HepG2 (cell line): ENCODE data around the gene KRTAP5-10. TPM values are rescaled to one million over a fixed set of nuclear protein-coding genes. Genes with fewer than 3 reads are reported as not detected.

Source experiments
- ATAC-seq: fragments of 200-7000 bp; cut with Tn5 transposase; 3 replicates; pipeline ENCODE4 v1.9.1; 2020; ENCODE audit warnings: mild to moderate bottlenecking, moderate library complexity
- BruUV-seq: library from RNA; stranded (reverse); fragments of 400-500 nt; replicated peaks from 2 replicates; lab custom pipeline; 2021; lab: Mats Ljungman, UMichigan
- CTCF ChIA-PET: fragments of 300-600 bp; formaldehyde crosslinking; extraction: SDS; loops from one replicate; lab custom pipeline; 2021; ENCODE audit warnings: low total read pairs, inconsistent platforms, low intra/inter-chr PET ratio; lab: Yijun Ruan, JAX
- POLR2A ChIA-PET: fragments of 350-600 bp; sonication (Branson Sonifier 250); formaldehyde crosslinking; loops from one replicate; lab custom pipeline; 2020; ENCODE audit warnings: antibody characterized with exemption, inconsistent platforms; lab: Yijun Ruan, JAX
- DNase-seq: peaks from one replicate; pipeline ENCODE4 v3.0.0-alpha.2; 2015; ENCODE audit warnings: low spot score
- FAIRE-seq: peaks from 3 replicates; lab custom pipeline; 2011; peaks lifted over from hg19 to GRCh38; lab: Jason Lieb, UNC
- H2AFZ ChIP-seq: one replicate; pipeline ENCODE4 v1.6.1; 2011; ENCODE audit warnings: low read length, inconsistent platforms
- H3K27ac ChIP-seq: fragments of 300-600 bp; 3 replicates; pipeline ENCODE4 v1.8.0; 2011; ENCODE audit warnings: mixed run types, mild to moderate bottlenecking, mixed read lengths, low read length, inconsistent platforms; ENCODE audit not compliant: insufficient read depth; ENCODE audit errors: extremely low read length
- H3K27me3 ChIP-seq, 2 experiments: fragments of 200-600 bp in 1 of 2; 2 replicates in 1 of 2; 3 replicates in 1 of 2; pipeline versions ENCODE4 v1.6.0 to v1.8.0; 2011; ENCODE audit warnings: low read length in 2 of 2, mild to moderate bottlenecking in 2 of 2, moderate library complexity in 2 of 2, inconsistent platforms in 1 of 2; ENCODE audit not compliant: insufficient read depth in 2 of 2, control insufficient read depth in 1 of 2
- H3K36me3 ChIP-seq, 2 experiments: fragments of 200-600 bp in 1 of 2; replicated peaks in 1 of 2; 2 replicates in 1 of 2; 3 replicates in 1 of 2; pipeline versions ENCODE4 v1.5.1 to v1.8.0; 2011; ENCODE audit warnings: low read length in 2 of 2, inconsistent platforms in 1 of 2; ENCODE audit not compliant: insufficient read depth in 2 of 2, control insufficient read depth in 1 of 2
- H3K4me1 ChIP-seq: 2 replicates; pipeline ENCODE4 v1.5.1; 2012; ENCODE audit warnings: low read length, inconsistent platforms; ENCODE audit not compliant: insufficient read depth
- H3K4me2 ChIP-seq: 2 replicates; pipeline ENCODE4 v1.6.0; 2011; ENCODE audit warnings: low read depth, low read length, inconsistent platforms
- H3K4me3 ChIP-seq, 3 experiments: fragments of 200-600 bp in 1 of 3; sonication (generic), shearing (Covaris generic) in 1 of 3; replicated peaks in 1 of 3; 2 replicates each; pipeline ENCODE4 v1.5.1; 2011 to 2016; ENCODE audit warnings: low read length in 3 of 3, inconsistent platforms in 2 of 3, low read depth in 2 of 3, mild to moderate bottlenecking in 2 of 3, control low read depth in 1 of 3, mixed read lengths in 1 of 3; ENCODE audit not compliant: insufficient read depth in 1 of 3
- H3K79me2 ChIP-seq: one replicate; pipeline ENCODE4 v1.6.1; 2011; ENCODE audit warnings: low read length, inconsistent platforms; ENCODE audit not compliant: insufficient read depth
- H3K9ac ChIP-seq: 2 replicates; pipeline ENCODE4 v1.6.0; 2011; ENCODE audit warnings: mild to moderate bottlenecking, low read depth, low read length, inconsistent platforms; ENCODE audit not compliant: insufficient read depth
- H3K9me3 ChIP-seq: 2 replicates; pipeline ENCODE4 v1.5.1; 2012; ENCODE audit warnings: mild to moderate bottlenecking, low read length
- H4K20me1 ChIP-seq: 2 replicates; pipeline ENCODE4 v1.6.0; 2011; ENCODE audit warnings: inconsistent platforms, mild to moderate bottlenecking, low read length, moderate library complexity; ENCODE audit not compliant: insufficient read depth
- ATRX ChIP-seq: sonication (generic); formaldehyde crosslinking; IDR thresholded peaks from 2 replicates; pipeline ENCODE4 v1.4.0; 2020; ENCODE audit warnings: missing genetic modification reagents, borderline replicate concordance
- CSRNP2 ChIP-seq: sonication (generic); formaldehyde crosslinking; conservative IDR thresholded peaks from 2 replicates; pipeline ENCODE4 v1.8.0; 2022; ENCODE audit warnings: low read depth, missing genetic modification reagents
- ETS1 ChIP-seq: sonication (generic); formaldehyde crosslinking; IDR thresholded peaks from 2 replicates; pipeline ENCODE4 v1.4.0; 2020; ENCODE audit warnings: missing genetic modification reagents
- GRHL1 ChIP-seq: sonication (generic); formaldehyde crosslinking; conservative IDR thresholded peaks from 2 replicates; pipeline ENCODE4 v1.8.0; 2022; ENCODE audit warnings: missing genetic modification reagents
- KMT2A ChIP-seq: sonication (generic); formaldehyde crosslinking; IDR thresholded peaks from 2 replicates; pipeline ENCODE4 v1.4.0; 2020; ENCODE audit warnings: missing genetic modification reagents
- PCBP2 ChIP-seq: fragments of 200-400 bp; formaldehyde crosslinking; optimal IDR thresholded peaks from 2 replicates; pipeline ENCODE3; 2018; ENCODE audit warnings: low read length, low read depth; ENCODE audit not compliant: poor library complexity, severe bottlenecking
- POGZ ChIP-seq: sonication (generic); formaldehyde crosslinking; IDR thresholded peaks from 2 replicates; pipeline ENCODE4 v1.4.0; 2020; ENCODE audit warnings: mild to moderate bottlenecking, missing genetic modification reagents
- POLR2A ChIP-seq, 2 experiments: IDR thresholded peaks; 2 replicates each; pipeline ENCODE4 v1.6.1; 2011; ENCODE audit warnings: low read depth in 2 of 2, low read length in 2 of 2, mild to moderate bottlenecking in 1 of 2, moderate library complexity in 1 of 2; ENCODE audit not compliant: insufficient read depth in 1 of 2
- POLR2G ChIP-seq: fragments of 200-400 bp; formaldehyde crosslinking; IDR thresholded peaks from 2 replicates; pipeline ENCODE4 v1.6.1; 2018; ENCODE audit warnings: mild to moderate bottlenecking, low read depth, low read length, moderate library complexity
- PPARG ChIP-seq: conservative IDR thresholded peaks from 2 replicates; pipeline ENCODE4 v1.6.1; 2016; ENCODE audit warnings: missing biosample characterization, missing genetic modification reagents
- RXRB ChIP-seq: IDR thresholded peaks from 2 replicates; pipeline ENCODE4 v1.6.1; 2016; ENCODE audit warnings: borderline replicate concordance, missing genetic modification reagents, missing compliant biosample characterization
- SKIL ChIP-seq: sonication (generic); formaldehyde crosslinking; IDR thresholded peaks from 2 replicates; pipeline ENCODE4 v1.8.0; 2022; ENCODE audit warnings: missing genetic modification reagents, mild to moderate bottlenecking, moderate library complexity, borderline replicate concordance
- TAF15 ChIP-seq: fragments of 200-400 bp; formaldehyde crosslinking; IDR thresholded peaks from one replicate; pipeline ENCODE4 v1.6.1; 2018; ENCODE audit warnings: mild to moderate bottlenecking, low read depth, low read length; ENCODE audit not compliant: poor library complexity, severe bottlenecking
- WIZ ChIP-seq: sonication (generic); formaldehyde crosslinking; IDR thresholded peaks from 2 replicates; pipeline ENCODE4 v1.5.1; 2020; ENCODE audit warnings: mild to moderate bottlenecking, missing genetic modification reagents
- ZBTB38 ChIP-seq: sonication (generic); formaldehyde crosslinking; IDR thresholded peaks from 2 replicates; pipeline ENCODE4 v1.5.1; 2020; ENCODE audit warnings: mild to moderate bottlenecking, missing genetic modification reagents
- ZNF629 ChIP-seq: sonication (generic); formaldehyde crosslinking; conservative IDR thresholded peaks from 2 replicates; pipeline ENCODE4 v1.5.0; 2020; ENCODE audit warnings: missing genetic modification reagents
- ZNF839 ChIP-seq: sonication (generic); formaldehyde crosslinking; IDR thresholded peaks from 2 replicates; pipeline ENCODE4 v1.4.0; 2020; ENCODE audit warnings: missing genetic modification reagents, mild to moderate bottlenecking, borderline replicate concordance
- ZZZ3 ChIP-seq: sonication (generic); formaldehyde crosslinking; IDR thresholded peaks from 2 replicates; pipeline ENCODE4 v1.4.0; 2020; ENCODE audit warnings: missing genetic modification reagents, mild to moderate bottlenecking, borderline replicate concordance
- whole genome bisulfite sequencing: methylation state at CpG from one replicate; pipeline ENCODE4 v1.1.6; 2017; ENCODE audit warnings: low lambda C conversion rate; 5-methylcytosine and 5-hydroxymethylcytosine counted together
- in situ Hi-C: cut with HindIII; loops from 2 replicates; pipeline ENCODE4 v1.10.0; 2017; ENCODE audit warnings: low pct_unique_long_range_greater_than_20kb; ENCODE audit not compliant: extremely low pct_ligation_motif_present
- intact Hi-C: fragments of 100-400 bp; cut with micrococcal nuclease; formaldehyde crosslinking; loops from one replicate; pipeline ENCODE4 v1.10.0; 2022; ENCODE audit not compliant: unreplicated experiment
- polyA plus RNA-seq, 8 experiments: library from polyadenylated mRNA; depleted of rRNA in 3 of 8; stranded (reverse) in 7 of 8; unstranded in 1 of 8; fragments of >200 nt; fragmentation: Illumina TruSeq in 4 of 8; extraction: Trizol in 4 of 8; gene quantifications; 2 replicates each; pipeline versions ENCODE4 v1.2.1 to v1.2.3, GENCODE V29; 2011 to 2016; ENCODE audit warnings: low read depth in 4 of 8, missing spikeins in 1 of 8, mixed read lengths in 1 of 8; ENCODE audit not compliant: insufficient read depth in 1 of 8
- total RNA-seq, 5 experiments: library from RNA; depleted of rRNA; stranded (reverse); fragments of >200 nt; fragmentation: Illumina TruSeq; extraction: Trizol; gene quantifications; 2 replicates each; pipeline ENCODE4 v1.2.3, GENCODE V29; 2016; ENCODE audit warnings: low read depth in 1 of 5

KRTAP5-10 gene
- total and polyA plus RNA-seq, 2 of the 13 experiments (the other 11 are each of a cell fraction or from before 2014, with no cell fraction given), result not detected

GRCh38 chr11:71527576-71528210 lies 37.7 kb upstream of the KRTAP5-10 start:
- peak; percentile 55 for ATAC-seq
- POLR2A ChIA-PET, result interaction anchor here (1.1 to 2.7 kb wide), 2 partner anchors 36 to 79 kb away, joined by 3 to 6 read pairs; partner anchors contain the start of gene DHCR7
- TF ChIP-seq CSRNP2 (CRISPR knock-in tag) (no peak), ZNF629 (CRISPR knock-in tag) (no peak), SKIL (0 out of 2 replicates have a peak, but pooled peaks have one; percentile 21), ZBTB38 (CRISPR knock-in tag) (peak; percentile 31; the same call in 1 of the 2 replicates), PCBP2 (no peak), KMT2A (CRISPR knock-in tag) (no peak), POLR2G (no peak), ATRX (CRISPR knock-in tag) (no peak), ZNF839 (no peak), POLR2A (IDR thresholded peaks at IDR 0.05; ENCODE audit: insufficient read depth in 1 of 2, low read depth in 2 of 2, low read length in 2 of 2) (peak in 1 of 2 experiments; percentile 23; a peak in 1 of 4 replicates), GRHL1 (no peak), RXRB (CRISPR knock-in tag) (no peak), PPARG (peak; percentile 61; the same call in 1 of the 2 replicates), ZZZ3 (CRISPR knock-in tag) (no peak), ETS1 (CRISPR knock-in tag) (no peak), POGZ (CRISPR knock-in tag) (no peak), TAF15 (no peak), WIZ (CRISPR knock-in tag) (no peak)

More at GRCh38 chr11:71527576-71528210, 37.7 kb upstream of the KRTAP5-10 start:
- 34% methylated on average over 4 of the region's 6 CpGs for WGBS
- Histone ChIP-seq H3K27me3 (no peaks in the 10 kb centered on the region), H3K9me3 (no peaks in the 10 kb centered on the region), H3K27ac (peak overlapping the region; percentile 4), H2AFZ (no peak overlapping the region), H3K4me1 (peaks cover 65% of the 10 kb centered on the region), H3K9ac (peak overlapping the region; percentile 35; the same call in 1 of the 2 replicates), H3K79me2 (no peaks in the 10 kb centered on the region), H3K4me2 (peak overlapping the region; percentile 52), H3K36me3 (no peaks in the 10 kb centered on the region), H4K20me1 (no peaks in the 10 kb centered on the region), H3K4me3 (peak overlapping the region in 2 of 3 experiments; percentile 48 to 60; a peak in 3 of 6 replicates)
- BruUV-seq, result no TSS peak
- FAIRE-seq (no peak), DNase-seq (no peak)
- CTCF ChIA-PET, result no interaction called here
- in situ Hi-C loops (no loop called here), intact Hi-C loops (no loop called here)
